NT2/D1 (cell line): ENCODE results near the gene GLIS2.
A peak's percentile ranks its signal among the peaks of the same experiment; 100 is the strongest.
"Not testable (repeated sequence)": the region's sequence is repeated elsewhere in the genome, so short reads cannot be mapped to it uniquely, and the experiment has no call there.

Experiments used
- DNase-seq: peaks from one replicate; pipeline ENCODE4 v3.0.0-alpha.2; 2011; ENCODE audit warnings: low read depth, low spot score
- H3K27me3 ChIP-seq: 2 replicates; pipeline ENCODE4 v1.6.0; 2011; ENCODE audit warnings: mild to moderate bottlenecking; ENCODE audit not compliant: insufficient read length, insufficient read depth
- H3K36me3 ChIP-seq: 2 replicates; pipeline ENCODE4 v1.6.1; 2011; ENCODE audit warnings: mild to moderate bottlenecking, low read length, mixed read lengths; ENCODE audit not compliant: insufficient read depth, insufficient read length
- H3K4me1 ChIP-seq: 2 replicates; pipeline ENCODE4 v1.5.1; 2011; ENCODE audit not compliant: insufficient read depth, insufficient read length
- H3K4me3 ChIP-seq: 2 replicates; pipeline ENCODE4 v1.5.1; 2011; ENCODE audit warnings: low read depth; ENCODE audit not compliant: insufficient read length
- H3K9ac ChIP-seq: 2 replicates; pipeline ENCODE4 v1.6.0; 2011; ENCODE audit warnings: low read depth; ENCODE audit not compliant: insufficient read length
- H3K9me3 ChIP-seq: 2 replicates; pipeline ENCODE4 v1.5.1; 2011; ENCODE audit warnings: mild to moderate bottlenecking, low read length; ENCODE audit not compliant: insufficient read depth
- SUZ12 ChIP-seq: IDR thresholded peaks from 2 replicates; pipeline ENCODE4 v1.6.1; 2011; ENCODE audit not compliant: insufficient read length, insufficient read depth; ENCODE audit errors: extremely low read depth
- YY1 ChIP-seq: IDR thresholded peaks from 2 replicates; pipeline ENCODE4 v1.6.1; 2011; ENCODE audit not compliant: insufficient read length, insufficient read depth
- ZNF274 ChIP-seq: IDR thresholded peaks from 2 replicates; pipeline ENCODE4 v1.6.1; 2011; ENCODE audit warnings: mild to moderate bottlenecking, low read depth, low read length

The GLIS2 gene

GRCh38 chr16:4342866-4343744 lies 27.2 kb downstream of the GLIS2 start:
- DNase-seq: no peak
- no peak for TF ChIP-seq YY1
- TF ChIP-seq ZNF274: no peak
- no peak for TF ChIP-seq SUZ12
- Histone ChIP-seq H3K4me1 (peaks cover 15% of the 10 kb centered on the region), H3K27me3 (no peaks in the 10 kb centered on the region), H3K36me3 (peaks cover 79% of the 10 kb centered on the region), H3K4me3 (no peak overlapping the region), H3K9me3 (peaks cover 3% of the 10 kb centered on the region; the same call in 1 of the 2 replicates), H3K9ac (no peak overlapping the region)

- H3K4me1 ChIP-seq, H3K27me3 ChIP-seq, DNase-seq, H3K9ac ChIP-seq, H3K9me3 ChIP-seq, H3K4me3 ChIP-seq: not testable (repeated sequence)
- peaks cover 79% of the 10 kb centered on the region for H3K36me3 ChIP-seq
Observed at GRCh38 chr16:4344300-4344982, 28.6 kb downstream of the GLIS2 start.

GRCh38 chr16:4344983-4345835 lies 29.3 kb downstream of the GLIS2 start:
- Histone ChIP-seq H3K4me1 (peaks cover 8% of the 10 kb centered on the region), H3K4me3 (no peak overlapping the region), H3K27me3 (no peaks in the 10 kb centered on the region), H3K36me3 (peaks cover 77% of the 10 kb centered on the region), H3K9me3 (peaks cover 3% of the 10 kb centered on the region; the same call in 1 of the 2 replicates), H3K9ac (no peak overlapping the region)
- DNase-seq: no peak
- TF ChIP-seq SUZ12 (no peak), ZNF274 (no peak), YY1 (no peak)

- H3K9ac ChIP-seq: no peak overlapping the region
- peaks cover 68% of the 10 kb centered on the region for H3K36me3 ChIP-seq
- no peaks in the 10 kb centered on the region for H3K27me3 ChIP-seq
- no peak for DNase-seq
- peaks cover 6% of the 10 kb centered on the region for H3K4me1 ChIP-seq
- H3K4me3 ChIP-seq: no peak overlapping the region
- TF ChIP-seq SUZ12: no peak
- no peak for TF ChIP-seq ZNF274
- no peak for TF ChIP-seq YY1
- peaks cover 3% of the 10 kb centered on the region; the same call in 1 of the 2 replicates for H3K9me3 ChIP-seq
Observed at GRCh38 chr16:4345836-4346781, 30.2 kb downstream of the GLIS2 start.

- no peak overlapping the region for H3K4me3 ChIP-seq
- DNase-seq: no peak
Observed at GRCh38 chr16:4347010-4347409, 31.1 kb downstream of the GLIS2 start.

GRCh38 chr16:4347765-4348509 lies 32.1 kb downstream of the GLIS2 start:
- Histone ChIP-seq H3K9me3 (peaks cover 3% of the 10 kb centered on the region; the same call in 1 of the 2 replicates), H3K4me1 (peaks cover 8% of the 10 kb centered on the region), H3K36me3 (peaks cover 58% of the 10 kb centered on the region), H3K27me3 (peaks cover 4% of the 10 kb centered on the region), H3K4me3 (no peak overlapping the region), H3K9ac (peak overlapping the region; percentile 59)
- no peak for TF ChIP-seq ZNF274
- no peak for TF ChIP-seq YY1
- TF ChIP-seq SUZ12: no peak
- no peak for DNase-seq

More at GRCh38 chr16:4347010-4347409, 31.1 kb downstream of the GLIS2 start:
- Histone ChIP-seq H3K36me3 (peaks cover 63% of the 10 kb centered on the region), H3K4me1 (peaks cover 8% of the 10 kb centered on the region), H3K9ac (no peak overlapping the region), H3K9me3 (peaks cover 3% of the 10 kb centered on the region; the same call in 1 of the 2 replicates), H3K27me3 (peaks cover 1% of the 10 kb centered on the region)
- TF ChIP-seq SUZ12 (no peak), ZNF274 (no peak), YY1 (no peak)
